ENCODE data around the gene IGFALS. TPM values are rescaled to one million over a fixed set of nuclear protein-coding genes. Genes with fewer than 3 reads are reported as not detected.

IGFALS gene
- total RNA-seq, 4 donors from 2014 or later: 0.42 to 2.4 (median 1.1) TPM

DNA sequence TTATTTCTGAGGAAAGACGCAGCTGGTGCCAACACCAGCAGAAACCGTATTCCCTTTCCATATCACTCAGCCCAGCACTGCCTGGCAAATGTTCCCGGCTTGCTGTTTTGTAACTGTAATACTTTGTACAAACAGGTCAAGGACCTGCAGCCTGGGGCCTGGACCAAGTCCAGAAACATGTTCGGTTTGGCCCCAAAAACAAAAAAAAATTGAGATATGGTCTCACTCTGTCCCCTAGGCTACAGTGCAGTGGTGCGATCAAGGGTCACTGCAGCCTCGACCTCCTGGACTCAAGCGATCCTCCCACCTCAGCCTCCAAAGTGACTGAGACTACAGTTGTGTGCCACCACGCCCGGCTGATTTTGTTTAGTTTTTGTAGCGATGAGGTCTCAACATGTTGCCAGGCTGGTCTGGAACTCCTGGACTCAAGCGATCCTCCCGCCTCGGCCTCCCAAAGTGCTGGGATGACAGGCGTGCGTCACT lies 31.9 kb upstream of the IGFALS start:
- Histone ChIP-seq H3K4me1 (peaks cover 45% of the 10 kb centered on the region), H3K9me3 (no peaks in the 10 kb centered on the region), H3K4me3 (peak overlapping the region; percentile 93), H3K27me3 (no peaks in the 10 kb centered on the region), H3K36me3 (peaks cover 21% of the 10 kb centered on the region), H3K27ac (no peak overlapping the region)
- peak in 1 of 2 donors; percentile 49 for DNase-seq (ENCODE audit: low spot score in 2 of 2)
- TF ChIP-seq POLR2AphosphoS5 (IDR thresholded peaks at IDR 0.05): no peak
- TF ChIP-seq EP300 (IDR thresholded peaks at IDR 0.05): no peak
- no peak for TF ChIP-seq CTCF (IDR thresholded peaks at IDR 0.05)
- no peak for TF ChIP-seq POLR2A (IDR thresholded peaks at IDR 0.05)
- 59% methylated on average over 15 of the region's 15 CpGs for WGBS

DNA sequence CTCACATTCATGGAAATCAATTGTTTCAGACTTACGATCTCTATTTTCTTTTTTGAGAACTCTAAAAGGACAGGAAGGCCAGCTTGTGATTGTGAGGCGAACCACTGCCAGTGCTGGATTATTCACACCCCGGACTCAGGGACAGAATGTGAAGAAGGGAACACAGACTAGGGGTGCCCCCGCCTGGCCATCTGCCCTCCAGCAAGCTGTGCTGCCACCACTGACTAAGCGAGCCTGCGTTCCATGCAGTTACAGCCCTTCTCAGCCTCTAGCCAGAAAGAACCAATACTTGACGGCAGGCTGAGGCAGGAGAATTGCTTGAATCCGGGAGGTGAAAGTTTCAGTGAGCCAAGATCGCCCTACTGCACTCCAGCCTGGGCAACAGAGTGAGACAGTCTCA lies 30.3 kb upstream of the IGFALS start:
- Histone ChIP-seq H3K4me3 (no peak overlapping the region), H3K27ac (no peak overlapping the region), H3K36me3 (peaks cover 36% of the 10 kb centered on the region), H3K9me3 (no peaks in the 10 kb centered on the region), H3K4me1 (peaks cover 29% of the 10 kb centered on the region), H3K27me3 (no peaks in the 10 kb centered on the region)
- TF ChIP-seq POLR2A (IDR thresholded peaks at IDR 0.05) (no peak), CTCF (IDR thresholded peaks at IDR 0.05) (no peak), POLR2AphosphoS5 (IDR thresholded peaks at IDR 0.05) (no peak), EP300 (IDR thresholded peaks at IDR 0.05) (no peak)
- DNase-seq (ENCODE audit: low spot score in 2 of 2): peak in 1 of 2 donors; percentile 69
- WGBS: 68% methylated on average over 9 of the region's 9 CpGs

DNA sequence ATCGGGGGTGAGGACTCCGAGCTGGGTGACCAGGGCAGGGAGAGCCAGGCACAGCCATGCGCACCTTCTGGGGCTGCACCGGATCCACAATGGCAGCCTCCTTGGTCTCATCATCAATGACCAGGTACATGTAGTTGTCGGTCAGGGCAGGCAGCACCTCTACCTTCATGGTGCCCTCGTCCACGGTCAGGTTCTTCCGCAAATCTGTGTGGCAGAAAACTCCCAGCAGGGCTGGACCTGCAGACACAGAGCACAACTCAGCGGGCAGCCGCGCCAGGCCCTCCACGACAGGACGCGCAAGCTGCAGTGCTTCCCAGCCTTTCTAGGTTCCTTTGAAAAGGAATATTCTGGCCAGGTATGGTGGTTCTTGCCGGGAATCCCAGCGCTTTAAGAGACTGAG lies 29.3 kb upstream of the IGFALS start:
- Histone ChIP-seq H3K4me3 (no peak overlapping the region), H3K27ac (no peak overlapping the region), H3K4me1 (peaks cover 19% of the 10 kb centered on the region), H3K9me3 (no peaks in the 10 kb centered on the region), H3K27me3 (no peaks in the 10 kb centered on the region), H3K36me3 (peaks cover 46% of the 10 kb centered on the region)
- no peak for DNase-seq (ENCODE audit: low spot score in 2 of 2)
- TF ChIP-seq EP300 (IDR thresholded peaks at IDR 0.05): no peak
- no peak for TF ChIP-seq POLR2AphosphoS5 (IDR thresholded peaks at IDR 0.05)
- TF ChIP-seq CTCF (IDR thresholded peaks at IDR 0.05): no peak
- 94% methylated on average over 16 of the region's 16 CpGs for WGBS

DNA sequence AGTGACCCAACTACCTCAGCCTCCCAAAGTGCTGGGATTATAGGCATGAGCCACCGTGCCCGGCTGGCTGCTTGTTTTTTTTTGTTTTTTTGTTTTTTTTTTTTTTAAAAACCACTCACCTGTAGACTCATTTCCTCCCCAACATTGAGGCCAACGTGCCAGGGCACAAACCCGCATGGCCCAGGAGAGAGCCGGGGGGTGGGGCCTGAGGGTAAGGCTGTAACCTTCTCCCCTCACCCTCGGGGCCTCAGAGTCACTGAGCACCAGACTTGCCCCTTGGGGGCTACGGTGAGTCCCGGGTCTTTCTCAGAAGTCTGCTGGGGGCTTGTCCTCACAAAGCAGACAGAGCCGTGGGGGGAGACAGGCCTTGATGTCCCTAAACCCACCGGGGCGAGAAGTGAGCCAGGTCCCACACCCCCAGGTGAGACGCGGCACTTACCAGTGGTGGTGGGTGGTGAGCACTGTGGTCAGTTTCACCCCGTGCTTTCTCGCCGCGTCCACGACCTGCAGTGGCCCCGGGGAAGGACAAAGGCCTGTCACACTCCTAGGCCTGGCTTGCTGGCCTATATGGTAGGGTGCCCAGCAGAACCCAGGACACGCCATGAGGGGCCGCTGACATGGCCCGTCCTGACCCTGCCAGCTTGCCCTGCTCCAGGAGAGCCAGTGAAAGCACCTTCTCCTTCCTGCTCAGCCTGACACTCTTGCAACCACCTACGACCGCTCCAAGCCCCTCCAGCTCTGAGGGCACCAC lies 28.5 kb upstream of the IGFALS start:
- 87% methylated on average over 13 of the region's 24 CpGs for WGBS
- Histone ChIP-seq H3K36me3 (peaks cover 54% of the 10 kb centered on the region), H3K27me3 (no peaks in the 10 kb centered on the region), H3K4me3 (no peak overlapping the region), H3K4me1 (peaks cover 13% of the 10 kb centered on the region), H3K27ac (no peak overlapping the region), H3K9me3 (no peaks in the 10 kb centered on the region)
- DNase-seq (ENCODE audit: low spot score in 2 of 2): no peak
- TF ChIP-seq CTCF (IDR thresholded peaks at IDR 0.05): no peak

DNA sequence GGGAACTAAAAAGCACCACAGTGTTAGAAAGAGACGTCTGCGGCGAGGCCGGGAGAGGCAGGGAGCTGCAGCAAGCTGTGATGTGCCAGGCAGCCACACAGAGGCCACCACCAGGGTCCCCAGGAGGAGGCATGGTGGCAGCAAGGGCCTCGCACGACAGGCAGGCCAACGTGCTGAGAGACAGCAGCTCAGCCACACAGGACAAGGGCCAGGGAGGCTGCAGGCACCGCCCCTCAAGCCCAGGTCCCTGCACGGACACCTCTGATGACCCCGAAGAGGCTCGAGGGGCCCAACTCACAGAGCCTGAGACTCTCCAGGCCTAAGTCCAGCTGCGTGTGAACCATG lies 27.4 kb upstream of the IGFALS start:
- TF ChIP-seq POLR2A (IDR thresholded peaks at IDR 0.05) (no peak), CTCF (IDR thresholded peaks at IDR 0.05) (no peak), EP300 (IDR thresholded peaks at IDR 0.05) (no peak), POLR2AphosphoS5 (IDR thresholded peaks at IDR 0.05) (no peak)
- H3K27me3 ChIP-seq: no peaks in the 10 kb centered on the region
- no peaks in the 10 kb centered on the region for H3K9me3 ChIP-seq
- DNase-seq (ENCODE audit: low spot score in 2 of 2): no peak
- 97% methylated on average over 11 of the region's 12 CpGs for whole genome bisulfite sequencing
- peaks cover 13% of the 10 kb centered on the region for H3K4me1 ChIP-seq
- H3K36me3 ChIP-seq: peaks cover 65% of the 10 kb centered on the region
- no peak overlapping the region for H3K4me3 ChIP-seq
- no peak overlapping the region for H3K27ac ChIP-seq

Measured in suprapubic skin (tissue), 4 donors.